HL-60/S4 treated with phorbol 12-myristate 13-acetate at 8.2 ng/mL for 4 days and 3 days (cell line): ENCODE measurements around the gene RYR1.

Experiments
- in situ Hi-C: fragments of 300-500 bp; cut with MboI; formaldehyde crosslinking; loops from 2 replicates; pipeline ENCODE4 v1.15.0; 2022; ENCODE audit warnings: low sequenced_read_pairs

Gene RYR1

DNA sequence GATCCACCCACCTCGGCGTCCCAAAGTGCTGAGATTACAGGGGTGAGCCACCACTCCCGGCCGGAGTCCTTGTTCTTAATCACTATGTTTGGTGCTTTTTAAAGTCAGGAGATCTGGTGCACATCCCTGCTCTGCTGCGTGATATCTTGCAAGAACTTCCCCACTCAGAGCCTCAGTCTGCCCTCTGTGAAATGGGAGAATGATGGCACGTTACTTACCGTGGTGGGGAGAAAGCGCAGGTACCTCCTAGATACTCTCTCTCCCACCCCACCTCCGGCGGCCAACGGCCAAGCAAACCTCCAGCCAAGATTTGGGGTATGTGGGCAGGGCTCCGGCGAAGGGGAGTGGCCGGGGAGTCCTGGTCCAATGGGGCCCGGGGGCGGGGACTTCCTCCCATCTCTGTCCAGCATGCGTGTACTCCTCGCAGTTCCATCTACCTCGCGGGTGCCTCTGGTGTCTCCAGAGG lies at the start of gene RYR1:
RYR1 (plus strand) TSS at position 424 of the 466 bp plus-strand sequence. CDS start 139 bp downstream, outside the sequence.
- in situ Hi-C loops = no loop called here

GRCh38 chr19:38383743-38384142 lies 49.7 kb upstream of the RYR1 start:
- in situ Hi-C loops = no loop called here

- in situ Hi-C loops = no loop called here
These were observed 49.1 kb upstream of the RYR1 start for GRCh38 chr19:38384209-38385027.

GRCh38 chr19:38385057-38385803 lies 48.3 kb upstream of the RYR1 start:
- in situ Hi-C loops = no loop called here

GRCh38 chr19:38385804-38386257 lies 47.7 kb upstream of the RYR1 start:
- in situ Hi-C loops = no loop called here

- in situ Hi-C loops = no loop called here
These were observed 47.1 kb upstream of the RYR1 start for GRCh38 chr19:38386300-38386970.

DNA sequence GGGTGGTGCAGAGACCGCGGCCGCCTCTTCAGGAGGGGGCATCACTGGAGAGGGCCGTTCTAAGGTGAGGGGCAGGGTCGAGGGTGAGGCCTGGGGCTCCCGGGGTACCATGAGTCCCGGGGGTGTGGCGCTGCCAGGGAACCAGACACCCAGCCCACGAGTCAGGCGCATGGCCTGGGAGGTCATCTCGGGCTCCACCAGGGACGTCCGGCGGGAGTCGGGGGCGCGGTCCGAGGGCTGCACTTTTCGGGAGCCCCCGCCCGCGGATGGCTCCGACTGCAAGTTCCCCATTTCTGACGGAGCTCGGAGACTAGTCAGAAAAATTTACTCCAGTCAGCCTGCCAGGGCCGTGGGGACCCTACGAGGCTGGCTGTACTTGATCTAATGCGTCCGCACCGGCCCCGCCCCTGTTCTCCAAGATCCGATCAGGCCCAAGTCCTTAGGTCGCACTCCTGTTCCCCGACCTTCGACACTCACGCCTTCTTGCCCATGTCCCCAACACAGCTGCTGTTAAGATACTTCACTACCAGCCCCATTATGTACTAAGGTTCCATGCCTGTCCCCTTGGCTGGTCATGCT lies 46.4 kb upstream of the RYR1 start:
- in situ Hi-C loops = no loop called here

DNA sequence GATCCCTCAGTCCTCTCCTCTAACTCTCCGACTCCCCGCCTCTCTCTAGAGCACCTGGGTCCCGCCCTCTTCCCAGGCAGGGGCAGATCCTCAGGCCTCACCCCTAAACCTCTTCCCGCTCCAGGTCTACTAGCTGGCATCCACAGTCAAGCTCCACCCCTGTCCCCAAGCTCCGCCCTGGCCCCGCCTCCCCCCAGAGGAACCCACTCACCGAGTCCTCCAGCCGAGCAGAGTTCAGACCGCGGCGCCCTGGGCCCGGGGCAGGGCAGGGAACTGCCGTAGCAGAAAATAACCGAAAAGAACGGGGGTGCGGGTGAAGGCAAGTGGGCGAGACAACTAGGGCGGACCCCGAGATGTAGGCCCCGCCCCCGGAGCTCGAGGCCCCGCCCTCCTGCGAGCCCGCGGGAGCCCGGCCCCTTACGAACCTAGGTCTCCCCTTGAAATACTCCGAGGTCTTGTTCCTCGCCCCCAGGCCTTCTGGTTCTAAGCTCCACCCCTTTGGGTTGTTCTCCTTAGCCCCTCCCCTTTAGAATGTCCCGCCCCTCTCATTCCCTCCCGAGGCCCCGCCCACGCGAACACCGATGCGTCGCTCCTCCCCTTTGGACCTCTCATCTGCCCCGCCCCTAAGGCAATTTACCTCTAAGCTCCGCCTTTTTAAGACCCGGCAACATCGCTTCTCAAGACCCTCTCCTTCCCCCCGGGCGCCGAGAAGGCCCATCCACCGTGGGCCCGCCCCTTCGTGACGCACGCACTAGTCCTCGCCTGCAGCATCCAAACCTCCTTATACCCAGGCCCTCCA lies 45.7 kb upstream of the RYR1 start, which contains the start of gene GGN:
GGN (minus strand) TSS at position 485 of the 799 bp plus-strand sequence. CDS start 773 bp downstream, outside the sequence.
- in situ Hi-C loops = no loop called here

DNA sequence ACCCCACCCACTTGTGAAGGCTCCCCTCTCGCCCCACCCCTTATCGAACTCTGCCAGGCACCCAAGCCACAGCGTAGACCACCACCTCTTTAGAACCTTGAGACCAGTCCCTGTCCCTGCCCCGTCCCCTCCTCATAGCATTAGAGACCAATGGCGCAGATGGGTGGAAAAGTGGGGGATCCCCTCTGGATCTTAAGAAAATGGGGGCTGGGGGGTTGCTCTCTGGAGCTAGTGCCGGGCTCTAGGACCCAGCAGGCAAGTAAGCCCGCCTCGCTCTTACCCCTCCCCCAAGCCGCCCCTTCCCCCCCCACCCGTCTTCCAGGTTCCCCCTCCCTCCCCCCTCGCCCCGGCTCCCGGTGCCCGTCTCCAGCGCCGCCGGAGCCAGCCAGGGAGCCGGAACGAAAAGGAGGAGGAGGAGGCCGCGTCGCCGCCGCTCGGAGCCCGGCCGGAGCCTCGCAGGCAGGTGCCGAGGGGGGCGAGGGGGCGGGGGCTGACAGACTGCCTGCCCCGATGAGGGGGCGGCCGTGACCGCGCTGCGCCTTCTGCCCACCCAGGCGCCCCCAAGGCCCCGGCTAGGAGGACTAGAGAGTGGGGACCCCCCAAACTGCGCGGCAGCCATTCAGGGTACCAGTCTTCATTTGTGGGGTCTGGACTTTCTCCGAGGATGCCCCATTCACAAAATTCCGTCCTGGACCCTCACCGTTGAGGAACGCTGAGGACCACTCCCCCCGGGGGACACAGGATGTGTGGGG lies 45.0 kb upstream of the RYR1 start, which contains the start of gene SPRED3:
SPRED3 (plus strand) TSS at position 349 of the 752 bp plus-strand sequence. CDS start 1,606 bp downstream, outside the sequence.
- in situ Hi-C loops = no loop called here

DNA sequence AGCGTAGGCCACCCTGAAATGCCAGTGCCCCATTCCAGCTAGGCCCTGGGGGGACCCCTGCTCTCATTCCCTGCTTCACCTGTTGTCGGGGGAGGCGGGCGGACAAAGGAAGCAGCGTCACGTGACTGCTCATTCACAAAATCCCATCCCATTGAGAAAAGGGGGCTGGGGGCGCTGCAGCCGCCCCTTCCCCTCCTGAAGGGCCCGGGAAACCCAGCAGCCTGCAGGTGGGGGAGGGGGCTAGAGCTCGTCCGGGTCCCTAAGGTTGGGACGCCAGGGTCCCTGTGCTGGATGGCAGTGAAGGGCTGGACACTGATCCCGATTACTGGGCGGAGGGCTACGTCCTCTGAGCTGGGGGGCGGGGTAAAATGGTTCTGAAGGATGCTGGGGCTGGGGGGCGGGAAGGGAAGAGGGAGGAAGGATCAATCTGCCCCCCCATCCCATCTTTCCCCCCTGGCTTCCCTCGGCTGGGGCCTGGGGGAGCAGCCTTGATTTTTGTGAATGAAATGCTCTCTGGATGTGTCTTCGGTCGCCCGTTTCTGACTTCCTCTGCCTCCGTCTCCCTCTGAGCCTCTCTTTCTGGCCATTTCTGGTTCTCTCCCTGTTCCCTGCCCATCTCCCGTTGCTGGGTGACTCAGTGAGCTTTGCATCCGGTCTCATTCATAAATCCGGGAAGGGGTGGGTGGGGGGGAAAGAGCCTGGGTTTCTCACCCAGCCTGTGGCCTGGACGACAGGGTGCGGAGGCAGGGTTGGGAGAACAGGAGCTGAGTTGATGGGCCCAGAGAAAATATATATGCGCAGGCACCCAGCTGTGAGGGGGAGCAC lies 44.2 kb upstream of the RYR1 start:
- in situ Hi-C loops = no loop called here

DNA sequence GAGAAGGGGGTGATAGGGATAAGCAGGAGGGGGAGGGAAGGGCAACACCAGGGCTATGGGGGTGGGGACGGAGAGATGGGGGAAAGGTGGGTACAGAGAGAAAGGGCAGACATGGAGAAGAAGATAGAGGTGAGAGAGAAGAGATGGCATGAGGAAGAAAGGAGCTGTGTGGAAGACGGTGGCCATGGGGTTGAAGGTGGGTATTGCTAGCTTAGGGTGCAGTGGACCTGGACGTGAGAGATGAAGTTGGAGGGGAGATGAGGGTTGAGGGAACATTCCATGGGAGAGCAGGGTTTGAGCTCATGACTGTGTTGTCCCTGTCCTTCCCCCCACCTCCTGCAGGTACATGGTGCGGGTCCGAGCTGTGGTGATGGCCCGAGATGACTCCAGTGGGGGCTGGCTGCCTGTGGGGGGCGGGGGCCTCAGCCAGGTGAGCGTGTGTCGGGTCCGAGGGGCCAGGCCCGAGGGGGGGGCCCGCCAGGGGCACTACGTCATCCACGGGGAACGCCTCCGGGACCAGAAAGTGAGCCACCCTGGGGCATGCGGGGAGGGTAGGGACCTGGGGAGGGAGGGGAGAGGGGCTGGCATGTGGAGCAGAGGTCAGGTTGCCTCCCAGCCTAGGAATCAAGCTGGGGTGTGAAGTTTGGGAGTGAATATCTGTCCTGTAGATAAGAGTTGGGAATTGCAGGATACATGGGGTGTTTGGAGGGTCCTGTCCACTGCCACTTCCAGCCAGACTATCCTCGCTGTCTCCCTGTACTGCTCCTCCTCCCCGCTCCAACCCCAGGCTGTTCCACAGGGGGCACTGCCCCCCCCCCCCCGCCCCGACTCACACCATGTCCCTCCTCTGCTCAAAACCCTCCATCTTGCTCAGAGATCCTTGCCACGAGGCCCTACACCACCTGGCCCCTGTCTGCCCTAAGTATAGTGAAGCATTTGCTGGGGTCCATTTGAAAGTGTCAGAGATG lies 43.2 kb upstream of the RYR1 start:
- in situ Hi-C loops = loop anchor here (10.0 kb wide), 1 partner anchor 235 kb away; no protein-coding TSS in a partner anchor

DNA sequence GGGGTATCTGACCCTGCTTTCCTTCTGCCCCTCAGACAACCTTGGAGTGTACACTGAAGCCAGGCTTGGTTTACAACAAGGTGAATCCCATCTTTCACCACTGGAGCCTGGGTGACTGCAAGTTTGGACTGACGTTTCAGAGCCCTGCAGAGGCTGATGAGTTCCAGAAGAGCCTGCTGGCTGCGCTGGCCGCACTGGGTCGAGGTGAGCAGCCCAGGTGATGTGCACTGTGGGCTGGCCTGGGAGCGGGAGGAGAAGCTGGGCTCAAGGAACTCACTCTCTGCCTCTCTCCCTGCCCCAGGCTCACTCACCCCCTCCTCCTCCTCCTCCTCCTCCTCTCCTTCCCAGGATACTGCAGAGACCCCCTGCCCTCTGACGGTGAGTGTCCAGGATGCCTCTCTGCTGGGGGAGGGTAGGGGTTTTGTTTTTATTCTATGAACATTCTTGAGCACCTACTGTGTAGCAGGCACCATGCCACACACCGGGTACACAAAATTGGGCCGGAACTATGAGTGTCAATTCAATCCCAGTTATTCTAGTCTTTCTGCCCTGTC lies 41.5 kb upstream of the RYR1 start:
- in situ Hi-C loops = loop anchor here (10.0 kb wide), 1 partner anchor 233 kb away; no protein-coding TSS in a partner anchor

- in situ Hi-C loops = loop anchor here (10.0 kb wide), 1 partner anchor 232 kb away; no protein-coding TSS in a partner anchor
These were observed 40.7 kb upstream of the RYR1 start for GRCh38 chr19:38392707-38393308.

DNA sequence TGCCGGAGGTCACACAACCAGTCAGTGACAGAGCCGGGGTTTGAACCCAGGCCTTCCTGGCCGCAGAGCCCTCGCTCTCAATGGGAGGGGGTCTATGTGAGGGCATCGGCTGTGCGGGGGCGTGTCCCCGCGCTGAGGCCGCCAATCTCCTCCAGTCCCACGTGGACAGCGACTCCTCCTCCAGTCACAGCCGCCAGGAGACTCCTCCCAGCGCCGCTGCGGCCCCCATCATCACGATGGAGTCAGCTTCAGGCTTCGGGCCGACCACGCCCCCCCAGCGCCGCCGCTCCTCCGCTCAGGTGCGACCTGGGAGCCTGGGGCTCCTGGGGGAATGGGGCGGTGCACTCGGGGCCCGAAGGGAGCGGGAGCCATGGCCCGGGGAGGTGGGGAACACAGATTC lies 39.0 kb upstream of the RYR1 start:
- in situ Hi-C loops = loop anchor here (10.0 kb wide), 1 partner anchor 230 kb away; no protein-coding TSS in a partner anchor

- in situ Hi-C loops = loop anchor here (10.0 kb wide), 1 partner anchor 229 kb away; no protein-coding TSS in a partner anchor
These were observed 37.9 kb upstream of the RYR1 start for GRCh38 chr19:38395381-38396114.
